ENCODE results near the gene THPO.
A peak's percentile ranks its signal among the peaks of the same experiment; 100 is the strongest.

THPO gene

GRCh38 chr3:184361932-184362667 is 15.9 kb downstream of the THPO start:
- DNase-seq, result peak; percentile 89

- peak; percentile 75 for DNase-seq
Observed at GRCh38 chr3:184361532-184361931, 16.5 kb downstream of the THPO start, which contains the start of the genes CLCN2 and POLR2H. Gene CLCN2 (minus strand): TSS chr3:184361605. CDS start chr3:184361479, 126 bp downstream. Gene POLR2H (plus strand): TSS chr3:184361710. CDS start chr3:184363493, 1,783 bp downstream.

- DNase-seq, result peak; percentile 41
Observed at GRCh38 chr3:184360929-184361531, 17.0 kb downstream of the THPO start.

- DNase-seq, result no peak
Observed at GRCh38 chr3:184360070-184360928, 17.7 kb downstream of the THPO start.

- DNase-seq, result no peak
Observed at GRCh38 chr3:184359610-184360009, 18.4 kb downstream of the THPO start.

- DNase-seq, result no peak
Observed at GRCh38 chr3:184358921-184359350, 19.1 kb downstream of the THPO start.

GRCh38 chr3:184358124-184358767 is 19.8 kb downstream of the THPO start:
- no peak for DNase-seq

GRCh38 chr3:184357248-184358123 is 20.5 kb downstream of the THPO start:
- DNase-seq, result no peak

GRCh38 chr3:184355261-184356040 is 22.6 kb downstream of the THPO start:
- no peak for DNase-seq

- DNase-seq, result no peak
Observed at GRCh38 chr3:184354754-184355153, 23.3 kb downstream of the THPO start.

- peak; percentile 53 for DNase-seq
Observed at GRCh38 chr3:184354121-184354728, 23.8 kb downstream of the THPO start.

- no peak for DNase-seq
Observed at GRCh38 chr3:184353546-184353941, 24.5 kb downstream of the THPO start.

GRCh38 chr3:184352897-184353545 is 25.0 kb downstream of the THPO start:
- DNase-seq, result no peak

- DNase-seq, result no peak
Observed at GRCh38 chr3:184352149-184352785, 25.7 kb downstream of the THPO start.

GRCh38 chr3:184351511-184352148 is 26.4 kb downstream of the THPO start:
- no peak for DNase-seq

- DNase-seq, result no peak
Observed at GRCh38 chr3:184350618-184351017, 27.4 kb downstream of the THPO start.

GRCh38 chr3:184349563-184350470 is 28.2 kb downstream of the THPO start:
- no peak for DNase-seq

- DNase-seq, result no peak
Observed at GRCh38 chr3:184348057-184348382, 30.0 kb downstream of the THPO start.
